ENCODE measurements around the gene LARGE1.
"Not testable (repeated sequence)": the region's sequence is repeated elsewhere in the genome, so short reads cannot be mapped to it uniquely, and the experiment has no call there.

The LARGE1 gene

DNA sequence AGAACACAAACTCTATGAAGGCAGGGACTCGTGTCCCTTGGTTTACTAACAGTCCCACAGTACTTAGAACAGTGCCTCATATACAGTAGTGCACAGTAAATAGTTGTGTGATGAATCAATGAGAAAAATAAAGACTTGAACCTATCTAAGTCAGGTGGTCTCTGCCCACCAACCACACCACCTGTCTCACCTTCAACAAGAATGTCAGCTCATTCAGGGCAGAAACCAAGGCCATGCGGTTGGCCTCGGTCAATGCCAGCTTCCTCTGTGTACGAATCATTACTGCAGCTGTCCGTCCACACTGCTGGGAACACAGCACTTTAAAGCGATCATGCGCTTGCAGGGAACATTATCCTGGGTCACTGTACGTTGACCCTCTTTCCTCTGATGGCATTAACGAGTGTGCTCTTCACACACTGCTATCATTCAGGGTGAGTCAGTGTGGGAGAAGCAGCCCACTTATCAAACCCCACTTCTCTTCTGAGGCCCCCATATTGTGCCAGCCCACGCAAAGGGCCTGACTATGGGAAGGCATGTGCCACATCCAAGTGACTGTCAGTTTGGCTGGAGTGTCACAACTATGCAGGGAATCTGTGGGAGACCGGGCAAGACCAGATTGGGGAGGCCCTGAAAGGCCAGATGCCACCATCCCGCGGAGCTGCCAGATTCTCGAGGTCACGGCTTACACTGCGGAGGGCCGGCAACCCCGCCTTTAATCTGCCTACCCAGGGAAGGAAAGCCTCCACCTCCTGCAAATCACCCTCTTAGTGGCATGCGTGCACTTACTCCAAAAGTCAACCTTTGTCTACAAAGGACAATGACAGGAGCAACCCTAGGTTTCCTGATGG, 36.1 kb downstream of the LARGE1 start:
- no peak for DNase-seq

DNA sequence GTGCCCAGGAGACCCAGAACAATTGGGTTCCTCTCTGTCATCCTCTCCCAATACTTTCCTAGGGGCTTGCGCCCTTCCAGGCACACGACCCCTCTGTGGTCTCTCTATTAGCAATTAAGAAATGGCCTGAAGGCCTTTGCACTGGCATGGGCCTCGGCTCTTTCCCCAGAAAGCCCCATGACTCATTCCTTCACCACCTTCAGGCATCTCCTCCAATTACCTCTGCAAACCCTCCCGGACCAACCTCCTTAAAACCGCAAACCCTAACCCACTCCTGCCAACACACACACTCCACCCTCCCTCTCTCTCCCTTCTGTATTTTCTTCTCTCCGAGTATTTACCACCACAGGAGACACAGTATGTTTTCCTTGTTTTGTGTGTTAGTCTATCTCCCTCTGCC, 36.7 kb downstream of the LARGE1 start:
- no peak for DNase-seq

DNA sequence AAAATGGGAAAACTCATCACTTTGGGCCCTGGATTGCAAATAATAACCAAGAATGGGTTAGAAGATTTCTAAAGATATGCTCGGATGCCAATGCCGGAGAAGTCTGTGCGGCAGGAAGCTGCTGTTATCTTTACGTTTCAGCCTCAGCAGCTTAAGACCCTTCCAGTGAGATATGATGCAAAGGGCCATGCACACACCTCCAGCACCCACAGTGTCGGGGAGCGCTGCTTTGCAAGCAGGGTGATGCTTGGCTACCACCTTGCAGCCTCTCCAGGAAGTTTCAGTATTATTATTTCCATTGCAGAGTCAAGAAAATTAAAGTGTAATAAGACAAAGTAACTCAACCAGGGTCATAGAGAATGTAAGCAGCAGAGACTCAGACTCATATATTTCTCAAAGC, 37.3 kb downstream of the LARGE1 start:
- no peak for DNase-seq

DNA sequence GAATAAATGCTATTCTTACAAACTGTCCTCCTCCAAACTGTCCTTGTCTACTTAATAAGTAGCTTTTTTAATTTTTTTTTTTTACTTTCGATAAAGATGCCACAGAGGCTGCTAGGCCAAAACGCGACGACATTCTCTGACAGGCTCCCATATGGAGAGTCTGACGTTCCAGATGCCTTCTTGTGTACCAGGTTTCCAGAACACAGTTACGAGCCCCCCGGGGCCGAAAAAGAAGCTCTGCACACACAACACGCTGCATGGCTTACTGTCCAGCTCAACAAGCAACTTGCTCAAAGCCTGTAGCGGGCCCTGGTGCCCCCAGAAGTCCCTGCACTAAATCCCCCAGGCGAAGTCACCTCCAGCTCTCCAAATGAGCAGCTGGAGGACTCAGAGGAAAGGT, 39.3 kb downstream of the LARGE1 start:
- DNase-seq = no peak

DNA sequence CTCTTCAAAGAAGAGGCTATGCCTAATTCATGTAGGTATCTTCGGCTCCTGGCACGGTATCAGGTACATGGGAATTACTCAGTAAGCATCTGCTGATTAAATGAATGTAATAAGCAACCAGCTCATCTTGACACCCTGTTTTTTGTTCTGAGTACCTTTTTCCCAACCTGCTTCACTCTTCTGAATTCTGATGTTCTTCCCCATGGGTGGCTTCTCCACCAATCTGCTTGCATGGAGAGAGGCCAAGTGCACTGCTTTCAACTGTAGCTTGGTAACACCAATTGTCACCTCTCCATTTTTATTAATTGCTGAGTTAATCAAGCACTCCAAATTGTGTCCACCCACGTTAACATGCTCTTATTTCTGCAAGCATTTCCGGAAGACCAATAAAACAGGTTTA, 40.5 kb downstream of the LARGE1 start:
- no peak for DNase-seq

DNA sequence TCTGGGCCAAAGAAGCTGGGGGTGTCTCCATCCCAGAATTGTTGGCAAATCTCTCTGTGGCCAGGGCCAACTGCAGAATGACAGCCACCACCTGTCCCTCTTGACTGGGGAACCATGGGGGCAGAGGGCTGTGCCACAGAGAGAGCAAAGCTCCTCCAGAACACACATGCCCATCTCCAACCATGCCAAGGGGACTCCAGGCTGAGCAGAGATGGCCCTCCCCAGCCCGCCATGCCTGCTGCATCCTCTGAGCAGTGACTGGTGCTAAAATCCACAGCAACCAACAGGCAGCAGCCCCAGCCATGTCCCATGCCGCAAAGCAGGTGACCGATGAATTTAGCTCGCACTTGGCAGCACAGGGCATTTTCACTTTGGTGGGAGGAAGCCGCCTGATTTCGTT, 45.0 kb downstream of the LARGE1 start:
- DNase-seq = no peak

DNA sequence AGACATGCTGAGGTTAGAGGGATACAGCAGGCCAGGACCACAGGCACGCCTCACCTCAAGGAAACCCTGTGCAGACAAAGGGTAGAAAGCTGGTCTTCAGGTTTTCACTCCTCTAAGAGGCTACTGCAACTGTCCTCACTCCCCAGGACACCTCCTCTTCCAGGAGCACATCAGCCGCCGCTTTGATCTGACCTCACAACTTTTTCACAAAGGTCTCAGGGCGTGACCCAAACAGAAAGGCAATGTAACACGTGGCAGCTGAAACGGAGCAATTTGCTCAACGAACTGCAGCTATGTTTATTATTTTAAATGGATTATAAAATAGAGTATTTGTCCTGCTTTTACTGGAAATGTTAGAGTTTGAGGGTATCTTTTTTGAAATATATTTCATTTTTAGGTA, 46.1 kb downstream of the LARGE1 start:
- no peak for DNase-seq

DNA sequence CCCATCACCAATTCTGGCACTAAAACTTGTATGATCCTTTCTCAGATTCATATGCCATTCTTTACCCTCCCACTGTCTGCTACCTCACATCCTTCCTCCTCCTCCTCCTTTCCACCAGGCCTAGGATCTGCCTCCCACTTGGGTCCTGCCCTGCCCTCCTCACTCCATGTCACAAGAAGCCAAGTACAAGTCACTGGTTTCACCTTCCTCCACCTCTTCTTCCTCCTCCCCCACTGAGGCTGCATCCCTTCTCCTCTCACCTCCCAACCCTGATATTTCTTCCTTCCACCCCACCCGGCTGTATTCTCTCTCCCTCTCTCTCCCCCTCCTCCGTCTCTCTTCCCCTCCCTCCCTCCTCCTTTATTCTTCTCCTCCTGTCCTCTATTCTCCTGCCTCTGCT, 46.6 kb downstream of the LARGE1 start:
- DNase-seq = no peak

DNA sequence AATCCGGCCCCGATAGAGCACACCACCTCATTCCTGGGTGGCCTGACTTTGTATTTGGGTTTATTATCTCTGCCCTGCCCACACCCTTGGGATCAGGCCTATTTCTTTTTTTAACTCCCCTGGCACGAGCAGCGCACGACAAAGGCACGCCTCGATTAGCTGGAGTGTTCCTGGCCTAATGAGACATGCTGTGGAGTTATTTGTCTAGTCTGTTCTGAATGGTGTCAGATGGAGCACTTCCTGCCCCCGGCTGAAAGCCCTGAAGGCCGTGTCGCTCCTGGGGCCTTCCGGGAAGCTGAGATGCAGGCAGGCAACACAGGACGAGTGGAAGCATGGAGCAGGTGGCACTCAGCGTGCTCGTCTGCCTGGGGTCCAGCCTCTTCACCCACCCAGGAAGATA, 47.1 kb downstream of the LARGE1 start:
- DNase-seq = peak; percentile 38

DNA sequence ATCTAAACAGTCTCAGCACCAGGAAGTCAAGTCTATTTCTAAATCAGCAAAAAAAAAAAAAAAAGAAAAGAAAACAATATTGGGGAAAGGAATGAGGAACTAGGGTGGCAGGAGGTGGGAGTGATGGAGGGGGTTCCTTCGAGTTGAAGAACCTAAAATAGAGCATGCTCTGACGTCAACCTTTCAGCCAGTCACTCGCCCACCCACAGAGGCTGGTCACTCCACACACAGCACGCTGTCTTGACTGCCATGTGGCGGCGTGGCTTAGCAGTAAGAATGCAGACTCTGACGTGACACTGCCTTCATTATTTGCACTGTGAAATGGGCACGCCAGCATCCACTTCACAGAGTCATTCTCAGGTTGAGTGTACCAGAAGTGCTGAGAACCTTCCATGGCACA, 48.3 kb downstream of the LARGE1 start:
- DNase-seq = peak; percentile 36

DNA sequence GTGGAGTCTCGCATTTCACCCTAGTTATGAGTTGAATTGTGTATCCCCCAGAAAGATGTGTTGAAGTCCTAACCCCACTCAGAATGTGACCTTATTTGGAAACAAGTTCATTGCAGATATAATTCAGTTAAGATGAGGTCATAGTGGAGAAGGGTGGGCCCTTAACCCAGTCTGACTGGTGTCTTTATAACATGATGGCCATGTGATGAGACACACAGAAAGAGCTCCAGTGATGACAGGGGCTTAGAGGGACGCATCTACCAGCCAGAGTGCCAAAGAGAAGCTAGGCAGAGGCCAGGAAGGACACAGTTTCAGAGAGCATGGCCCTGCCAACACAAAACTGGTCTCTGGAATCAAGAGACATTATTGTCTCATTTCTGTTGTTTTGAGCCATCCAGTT, 50.3 kb downstream of the LARGE1 start:
- DNase-seq = peak; percentile 71

DNA sequence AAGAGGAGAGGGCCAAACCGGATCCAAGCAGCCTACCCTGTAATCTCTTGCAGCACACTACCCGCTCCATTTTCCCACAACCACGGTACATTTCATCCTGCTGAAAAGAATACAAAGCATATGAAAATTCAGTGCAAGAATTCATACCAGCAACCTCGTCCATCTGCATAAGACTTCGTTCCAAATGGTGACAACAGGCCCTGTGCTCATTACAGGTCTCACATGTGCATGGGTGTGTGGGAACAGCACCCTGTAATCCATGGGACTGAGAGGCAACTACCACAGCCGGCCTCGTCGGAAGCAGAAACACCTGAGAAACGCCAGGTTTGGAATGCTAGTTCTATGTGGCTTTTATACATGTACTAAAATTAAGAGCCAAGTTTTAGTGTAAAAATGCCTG, 52.3 kb downstream of the LARGE1 start:
- DNase-seq = no peak

DNA sequence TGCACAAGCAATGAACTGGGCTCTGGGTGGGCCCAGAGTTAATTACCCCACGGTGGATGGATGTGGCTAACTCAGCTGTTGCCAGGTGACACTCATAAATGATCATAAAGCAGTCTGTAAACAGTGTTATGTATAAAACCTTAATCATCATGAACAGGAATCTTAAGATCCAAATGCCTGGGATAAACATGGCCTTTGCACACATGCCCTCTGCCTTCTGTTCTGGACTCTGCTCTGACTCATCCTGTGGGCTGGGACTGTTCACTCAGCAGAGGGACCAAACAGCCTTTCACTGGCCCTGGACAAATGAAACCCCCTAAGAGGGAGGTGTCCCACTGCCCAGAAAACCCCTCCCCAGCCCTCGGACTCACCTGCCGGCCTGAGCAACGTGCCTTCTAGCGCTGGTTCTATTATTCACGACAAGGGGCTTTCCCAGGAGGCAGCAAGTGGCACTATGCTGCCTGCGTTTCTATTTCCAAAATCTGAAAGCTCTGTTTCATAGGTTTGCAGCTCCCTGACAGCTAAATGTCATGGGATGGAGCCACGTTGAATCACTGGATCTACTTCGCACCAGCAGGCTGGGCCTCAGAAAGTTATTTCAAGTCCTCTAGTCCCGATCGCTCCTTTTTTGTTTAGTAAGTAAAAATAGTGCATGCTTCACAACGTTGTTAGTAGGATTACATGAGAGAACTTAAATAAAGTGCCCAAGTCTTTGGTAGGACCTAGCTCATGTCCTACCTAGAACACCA, 53.0 kb downstream of the LARGE1 start:
- DNase-seq = peak; percentile 29

DNA sequence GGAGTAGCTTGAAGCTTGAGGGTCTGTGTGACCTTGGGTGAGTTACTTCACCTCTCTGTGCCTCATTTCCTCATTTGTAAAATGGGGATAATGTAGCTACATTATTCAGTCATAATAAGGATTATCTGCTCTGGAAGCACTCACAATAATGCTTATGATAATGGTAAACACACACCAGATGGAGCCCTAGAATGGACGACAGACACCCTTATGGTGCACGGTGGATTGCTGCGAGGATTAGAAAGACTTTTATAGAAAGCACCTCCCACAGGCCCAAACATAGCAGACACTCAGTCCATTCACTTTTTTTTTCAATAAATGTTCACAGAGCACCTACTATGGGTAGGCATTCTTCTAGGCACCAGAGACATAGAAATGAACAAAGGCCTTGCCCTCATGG, 53.8 kb downstream of the LARGE1 start:
- DNase-seq = no peak

DNA sequence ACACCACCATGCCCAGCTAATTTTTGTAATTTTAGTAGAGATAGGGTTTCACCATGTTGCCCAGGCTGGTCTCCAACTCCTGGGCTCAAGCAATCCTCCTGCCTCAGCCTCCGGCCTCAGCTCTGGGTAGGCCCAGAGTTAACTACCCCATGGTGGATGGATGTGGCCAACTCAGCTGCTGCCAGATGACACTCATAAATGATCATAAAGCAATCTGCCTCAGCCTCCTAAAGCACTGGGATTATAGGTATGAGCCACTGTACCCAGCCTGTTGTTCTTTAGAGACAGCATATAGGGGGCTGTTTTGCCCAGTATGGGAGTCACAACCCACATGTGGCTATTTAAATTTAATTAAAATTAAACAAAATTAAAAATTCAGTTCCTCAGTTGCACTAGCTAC, 54.3 kb downstream of the LARGE1 start:
- DNase-seq = no peak

DNA sequence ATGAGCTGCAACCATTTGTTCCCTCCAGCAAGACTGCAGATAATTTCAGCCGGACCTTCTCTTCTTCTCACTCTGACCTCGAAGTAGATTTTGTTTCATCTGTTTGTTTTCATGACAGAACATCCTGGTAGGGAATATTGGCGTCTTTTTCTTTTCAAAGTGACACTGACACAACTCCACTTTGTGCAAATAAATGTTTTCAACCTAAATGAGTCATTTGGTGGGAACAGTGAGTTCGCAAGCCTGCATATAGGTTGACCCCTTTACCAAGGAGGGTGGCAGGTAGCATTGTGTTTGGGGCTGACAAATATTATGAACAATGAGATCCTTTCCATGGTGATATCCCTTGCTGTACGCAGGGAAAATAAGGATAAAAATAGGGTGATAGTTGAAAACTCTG, 55.0 kb downstream of the LARGE1 start:
- no peak for DNase-seq

DNA sequence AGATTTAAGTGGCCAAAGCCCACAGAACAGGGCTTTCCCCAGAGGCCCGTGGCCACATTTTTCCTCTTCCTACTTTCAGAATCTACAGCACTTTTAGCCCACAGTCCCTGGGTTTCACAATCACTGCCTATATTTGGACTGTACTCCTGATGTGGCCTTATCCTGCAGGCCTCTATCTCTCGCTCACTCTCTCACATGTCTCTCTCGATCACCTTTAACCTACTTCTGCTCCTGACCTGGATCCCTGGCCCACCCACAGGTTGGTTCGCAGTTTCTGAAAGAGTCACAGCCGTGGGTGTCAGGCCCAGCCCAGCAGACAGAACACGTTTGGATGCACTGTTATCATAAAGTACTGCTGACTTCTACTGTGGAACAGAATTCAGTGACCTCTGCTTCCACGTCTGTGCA, 55.5 kb downstream of the LARGE1 start:
- DNase-seq = no peak

DNA sequence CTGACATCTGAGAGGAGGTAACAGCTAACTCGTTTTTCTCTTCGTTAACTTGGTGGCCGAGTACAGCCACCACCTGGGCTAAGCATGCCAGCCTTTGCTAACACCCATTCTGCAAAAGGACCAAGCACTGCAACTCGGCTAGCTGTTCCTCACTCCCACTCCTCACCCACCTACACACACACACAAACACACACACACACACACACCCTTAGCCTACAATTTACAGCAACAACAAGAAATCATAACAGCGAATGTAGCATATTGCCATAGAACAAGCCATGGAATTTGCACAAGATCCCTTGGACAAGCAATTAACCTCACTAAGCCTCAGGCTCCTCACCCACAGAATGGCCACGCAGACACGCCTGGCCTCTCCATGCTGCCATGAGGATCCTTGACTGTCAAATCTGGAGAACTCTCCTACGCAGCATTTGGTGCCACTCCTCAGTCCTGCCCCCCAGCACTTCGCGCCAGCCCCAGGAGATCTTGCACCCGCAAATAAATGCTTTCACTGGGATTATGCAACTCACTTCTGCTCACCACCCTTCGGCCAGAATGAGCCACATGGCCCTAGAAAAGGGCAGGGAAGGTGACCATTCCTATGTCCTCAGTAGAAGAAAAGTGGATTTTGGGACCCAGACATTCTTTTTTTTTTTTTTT, 58.9 kb downstream of the LARGE1 start:
- no peak for DNase-seq

DNA sequence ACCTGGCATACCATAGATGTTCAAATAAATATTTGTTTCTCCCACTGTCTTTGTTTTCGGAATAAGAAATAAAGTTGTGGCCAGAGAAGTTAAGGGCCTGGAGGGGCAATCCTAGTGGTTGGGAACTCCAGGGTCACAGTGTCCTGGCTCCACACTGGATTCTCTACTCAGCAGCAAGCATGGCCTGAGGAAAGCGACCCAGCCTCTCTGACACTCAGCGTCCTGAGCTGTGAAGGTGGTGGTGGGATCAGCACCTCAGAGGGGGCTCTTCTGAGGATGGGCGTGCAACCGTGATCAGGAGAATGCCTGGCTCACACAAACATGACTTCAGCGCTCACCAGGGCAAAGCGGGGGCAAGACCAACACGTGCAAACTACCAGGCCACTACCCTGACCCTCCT, 59.9 kb downstream of the LARGE1 start:
- DNase-seq = no peak

DNA sequence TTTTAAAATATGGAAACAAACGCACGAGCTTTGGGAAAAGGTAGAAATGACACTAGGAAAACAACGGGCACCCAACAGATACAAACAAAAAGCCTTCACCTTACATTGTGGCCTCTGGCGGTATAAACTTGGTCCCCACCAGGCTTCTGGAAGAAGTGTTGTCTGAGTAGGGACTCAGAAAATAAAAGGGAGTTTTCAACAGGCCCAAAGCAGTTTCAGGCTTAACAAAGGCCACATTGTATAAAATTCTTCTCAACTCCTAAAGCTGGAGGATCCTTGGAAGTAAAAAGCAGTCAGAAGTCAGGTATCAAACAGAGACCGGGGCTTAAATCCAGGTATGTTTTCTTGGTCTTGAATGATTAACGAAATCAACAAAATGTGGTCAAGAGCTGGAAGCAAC, 61.0 kb downstream of the LARGE1 start:
- DNase-seq = no peak

DNA sequence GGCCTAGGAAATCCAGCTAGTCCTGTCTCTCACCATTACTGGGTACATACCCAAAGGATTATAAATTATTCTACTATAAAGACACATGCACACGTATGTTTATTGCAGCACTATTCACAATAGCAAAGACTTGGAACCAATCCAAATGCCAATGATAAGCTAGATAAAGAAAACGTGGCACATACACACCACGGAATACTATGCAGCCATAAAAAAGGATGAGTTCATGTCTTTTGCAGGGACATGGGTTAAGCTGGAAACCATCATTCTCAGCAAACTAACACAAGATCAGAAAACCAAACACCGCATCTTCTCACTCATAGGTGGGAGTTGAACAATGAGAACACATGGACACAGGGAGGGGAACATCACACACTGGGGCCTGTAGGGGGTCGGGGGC, 61.6 kb downstream of the LARGE1 start:
- not testable (repeated sequence) for DNase-seq

DNA sequence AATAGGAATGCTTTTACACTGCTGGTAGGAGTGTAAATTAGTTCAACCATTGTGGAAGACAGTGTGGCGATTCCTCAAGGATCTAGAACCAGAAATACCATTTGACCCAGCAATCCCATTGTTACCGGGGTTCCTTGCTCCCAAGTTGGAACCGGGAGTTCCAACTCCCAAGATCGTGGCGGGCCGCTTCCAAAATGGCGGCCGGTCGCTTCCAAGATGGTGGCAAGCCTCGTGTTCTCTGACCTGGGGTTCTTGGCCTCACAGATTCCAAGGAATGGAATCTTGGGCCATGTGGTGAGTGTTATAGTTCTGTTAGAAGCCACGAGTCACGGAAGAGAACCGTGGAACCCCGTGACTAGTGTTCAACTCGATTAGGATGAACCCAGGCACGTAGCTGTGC, 62.5 kb downstream of the LARGE1 start:
- not testable (repeated sequence) for DNase-seq

DNA sequence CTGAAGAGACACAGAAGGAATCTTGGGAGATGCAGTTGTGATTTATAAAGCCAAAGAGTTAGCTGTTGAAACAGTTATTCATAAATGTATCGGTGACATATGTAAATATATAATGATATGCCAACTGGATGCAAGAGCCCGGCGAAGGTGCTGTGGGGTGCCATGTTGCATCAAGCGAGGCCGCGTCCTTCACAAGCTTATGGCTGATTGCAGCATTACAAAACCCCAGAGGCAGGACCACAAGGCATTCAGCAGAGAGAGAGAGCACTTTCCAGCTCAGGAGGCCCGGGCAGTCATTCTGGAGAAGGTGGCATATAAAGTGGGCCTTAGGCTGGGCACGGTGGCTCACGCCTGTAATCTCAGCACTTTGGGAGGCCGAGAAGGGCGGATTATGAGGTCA, 65.6 kb downstream of the LARGE1 start:
- no peak for DNase-seq

Data from fibroblast of skin of back (primary cell).